Lower leg skin (tissue), 4 donors: ENCODE results near the gene RAG1. TPM values are rescaled to one million over a fixed set of nuclear protein-coding genes. Genes with fewer than 3 reads are reported as not detected.

Experiments used
- DNase-seq, 2 donors: peaks; one replicate each; pipeline ENCODE4 v3.0.0-alpha.2; 2019; ENCODE audit warnings: low spot score in 2 of 2
- H3K4me3 ChIP-seq: fragments of 200-600 bp; sonication (generic); 2 replicates; pipeline ENCODE4 v1.5.1; 2017; ENCODE audit warnings: mild to moderate bottlenecking, low read depth; ENCODE audit not compliant: poor library complexity, severe bottlenecking
- CTCF ChIP-seq, 3 donors: fragments of 450-650 bp; IDR thresholded peaks; one replicate each; pipeline ENCODE4 v1.5.1; 2016; ENCODE audit warnings: antibody characterized with exemption in 3 of 3, mild to moderate bottlenecking in 3 of 3, moderate library complexity in 2 of 3
- POLR2A ChIP-seq, 2 donors: fragments of 450-650 bp; IDR thresholded peaks; one replicate each; pipeline ENCODE4 v1.6.1; 2016 to 2017; ENCODE audit warnings: antibody characterized with exemption in 2 of 2, mild to moderate bottlenecking in 1 of 2, moderate library complexity in 1 of 2
- WGBS, 2 donors: methylation state at CpG; one replicate each; pipeline ENCODE4 v1.1.5; 2018; 5-methylcytosine and 5-hydroxymethylcytosine counted together
- intact Hi-C: fragments of 100-400 bp; cut with DNase I; formaldehyde crosslinking; loops from one replicate; pipeline ENCODE4 v1.15.0; 2023; ENCODE audit warnings: low total_unique reads
- total RNA-seq, 4 donors: library from RNA; depleted of rRNA; stranded (reverse); fragments of >200 nt; gene quantifications; one replicate each; pipeline ENCODE4 v1.1.0, GENCODE V29; 2016

The RAG1 gene
- total RNA-seq, 4 donors from 2014 or later, result 0.17 to 0.45 (median 0.39) TPM; not detected in 1

- WGBS, 2 donors, result 38 to 44% methylated on average over 4 of the region's 4 CpGs
- intact Hi-C loops, result no loop called here
- no peak for TF ChIP-seq POLR2A (IDR thresholded peaks at IDR 0.05)
- no peak overlapping the region for H3K4me3 ChIP-seq
- no peak for DNase-seq
These were observed 22.7 kb downstream of the RAG1 start for GRCh38 chr11:36590513-36590912.

GRCh38 chr11:36591433-36591832 lies 23.6 kb downstream of the RAG1 start:
- TF ChIP-seq POLR2A (IDR thresholded peaks at IDR 0.05) (no peak), CTCF (IDR thresholded peaks at IDR 0.05) (no peak)
- no peak for DNase-seq
- WGBS, 2 donors, result 27 to 59% methylated on average over 1 of the region's 1 CpG
- intact Hi-C loops, result no loop called here
- no peak overlapping the region for H3K4me3 ChIP-seq

DNA sequence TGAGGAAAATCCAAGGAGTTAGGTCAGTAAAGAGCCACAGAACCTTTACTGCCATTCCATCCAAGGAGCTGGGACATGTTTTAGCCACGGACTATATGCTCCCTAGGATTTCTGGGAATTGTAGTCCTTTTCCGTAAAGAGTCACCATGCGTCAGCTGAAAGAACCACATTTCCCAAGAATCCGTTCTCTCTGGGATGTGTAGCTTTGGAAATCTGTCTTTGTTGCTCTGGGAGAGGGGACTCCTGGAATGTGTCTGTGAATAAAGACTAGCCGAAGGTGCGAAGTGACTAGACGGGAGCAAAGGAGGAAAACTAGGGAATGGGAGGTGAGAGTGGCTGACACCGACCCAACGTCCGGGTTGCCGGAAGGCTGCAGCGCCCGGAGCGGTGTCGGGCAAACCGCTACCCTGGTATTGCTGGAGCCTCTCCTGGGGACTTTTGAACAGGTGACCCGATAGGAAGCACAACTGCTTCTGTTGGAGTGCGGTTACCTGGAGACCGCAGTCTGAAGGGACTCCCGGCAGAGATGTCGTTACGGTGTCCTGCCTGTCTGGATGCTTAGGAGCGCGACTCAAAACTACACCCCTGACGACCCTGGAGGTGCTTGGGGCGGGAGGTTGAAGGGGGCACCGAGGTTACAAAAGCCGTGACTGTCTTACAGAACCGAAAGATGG lies 26.6 kb downstream of the RAG1 start, which contains the start of gene IFTAP:
TSS of gene IFTAP (plus strand) at position 187 of the 674 bp plus-strand sequence. CDS start 15,602 bp downstream, outside the sequence.
- peak; percentile 51 to 86 for DNase-seq
- WGBS, 2 donors, result 0% methylated on average over 29 of the region's 29 CpGs
- TF ChIP-seq CTCF (IDR thresholded peaks at IDR 0.05) (no peak), POLR2A (IDR thresholded peaks at IDR 0.05) (no peak)
- H3K4me3 ChIP-seq, result peak within 1 kb of the TSS; percentile 75
- intact Hi-C loops, result no loop called here

- no peak for TF ChIP-seq POLR2A (IDR thresholded peaks at IDR 0.05)
- TF ChIP-seq CTCF (IDR thresholded peaks at IDR 0.05), result no peak
- DNase-seq, result no peak
- H3K4me3 ChIP-seq, result no peak overlapping the region
- intact Hi-C loops, result no loop called here
These were observed 29.1 kb downstream of the RAG1 start for GRCh38 chr11:36596880-36597279.

DNA sequence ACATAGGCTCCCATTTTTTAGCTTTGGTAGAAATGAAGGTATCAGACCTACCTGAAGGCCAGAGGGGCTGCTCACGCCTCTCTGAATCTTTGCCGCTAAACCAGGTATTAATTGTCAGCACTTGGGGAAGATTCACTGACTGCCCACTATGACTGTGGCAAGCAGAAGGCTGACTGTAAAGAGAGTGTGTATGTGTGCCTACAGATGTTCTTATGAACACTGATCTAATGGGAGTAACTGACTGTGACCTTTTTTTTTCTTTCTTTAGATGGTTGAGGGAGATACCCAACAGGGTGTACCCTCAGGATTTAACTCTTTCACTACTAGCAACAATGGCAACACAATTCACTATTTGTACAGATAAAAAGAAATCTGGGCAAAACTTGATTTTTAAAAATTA lies 30.2 kb downstream of the RAG1 start, which contains the start of gene RAG2:
TSS of gene RAG2 (minus strand) at position 186 of the 400 bp plus-strand sequence. CDS start 4,068 bp downstream, outside the sequence.
- no peak within 1 kb of the TSS for H3K4me3 ChIP-seq
- TF ChIP-seq CTCF (IDR thresholded peaks at IDR 0.05), result no peak
- no peak for TF ChIP-seq POLR2A (IDR thresholded peaks at IDR 0.05)
- 74 to 84% methylated on average over 2 of the region's 2 CpGs for WGBS, 2 donors
- no peak for DNase-seq
- intact Hi-C loops, result no loop called here

GRCh38 chr11:36600180-36600579 lies 32.4 kb downstream of the RAG1 start:
- WGBS, 2 donors, result 87% methylated on average over 7 of the region's 7 CpGs
- DNase-seq, result no peak
- TF ChIP-seq POLR2A (IDR thresholded peaks at IDR 0.05) (no peak), CTCF (IDR thresholded peaks at IDR 0.05) (no peak)
- intact Hi-C loops, result no loop called here
- H3K4me3 ChIP-seq, result no peak overlapping the region
